HEK293 (cell line): ENCODE measurements around the gene AIFM3.

Source experiments
- CTCF ChIA-PET: fragments of 350-600 bp; formaldehyde crosslinking; extraction: SDS; loops from one replicate; lab custom pipeline; 2021; ENCODE audit warnings: antibody characterized with exemption; lab: Yijun Ruan, JAX
- POLR2A ChIA-PET: fragments of 300-600 bp; formaldehyde crosslinking; extraction: SDS; loops from one replicate; lab custom pipeline; 2020; ENCODE audit warnings: antibody characterized with exemption, inconsistent platforms; lab: Yijun Ruan, JAX
- H3K27ac ChIP-seq: fragments of 200-500 bp; sonication (Bioruptor generic); 2 replicates; pipeline ENCODE4 v1.5.1; 2014; ENCODE audit warnings: low read depth, low read length, control low read depth, inconsistent platforms; ENCODE audit errors: extremely low read depth
- H3K36me3 ChIP-seq, 2 experiments: fragments of 200-500 bp in 1 of 2; sonication (Bioruptor generic) in 1 of 2; 1 replicate in 1 of 2; 2 replicates in 1 of 2; pipeline ENCODE4 v1.5.1; 2014 to 2017; ENCODE audit warnings: inconsistent platforms in 2 of 2, low read length in 2 of 2; ENCODE audit not compliant: control insufficient read depth in 2 of 2, insufficient read depth in 1 of 2
- H3K4me1 ChIP-seq: fragments of 200-500 bp; sonication (Bioruptor generic); 2 replicates; pipeline ENCODE4 v1.5.1; 2014; ENCODE audit warnings: mild to moderate bottlenecking, low read length, inconsistent platforms; ENCODE audit not compliant: control insufficient read depth, insufficient read depth
- H3K4me3 ChIP-seq: 2 replicates; pipeline ENCODE4 v1.5.1; 2011; ENCODE audit warnings: low read depth, mild to moderate bottlenecking, control low read depth, low read length, moderate library complexity
- H3K9me3 ChIP-seq: fragments of 200-500 bp; sonication (Bioruptor generic); 2 replicates; pipeline ENCODE4 v1.5.1; 2014; ENCODE audit warnings: low read depth, low read length, inconsistent platforms; ENCODE audit not compliant: control insufficient read depth, insufficient read depth
- BCL11B ChIP-seq: fragments of 450-650 bp; formaldehyde crosslinking; IDR thresholded peaks from 2 replicates; pipeline ENCODE4 v1.5.1; 2016; ENCODE audit warnings: low read depth, missing biosample characterization, missing genetic modification characterization
- EGR2 ChIP-seq: fragments of 450-650 bp; formaldehyde crosslinking; IDR thresholded peaks from 2 replicates; pipeline ENCODE4 v1.5.1; 2016; ENCODE audit warnings: low read depth, missing biosample characterization, missing genetic modification characterization
- FEZF1 ChIP-seq: fragments of 450-650 bp; formaldehyde crosslinking; IDR thresholded peaks from 2 replicates; pipeline ENCODE4 v1.5.1; 2016; ENCODE audit warnings: missing biosample characterization, missing genetic modification characterization
- KLF8 ChIP-seq: fragments of 450-650 bp; formaldehyde crosslinking; IDR thresholded peaks from 2 replicates; pipeline ENCODE4 v1.5.1; 2016; ENCODE audit warnings: missing biosample characterization, missing genetic modification characterization
- OSR2 ChIP-seq: fragments of 450-650 bp; formaldehyde crosslinking; IDR thresholded peaks from 2 replicates; pipeline ENCODE4 v1.5.1; 2016; ENCODE audit warnings: missing biosample characterization, missing genetic modification characterization
- PRDM1 ChIP-seq: fragments of 450-650 bp; formaldehyde crosslinking; IDR thresholded peaks from 2 replicates; pipeline ENCODE4; 2016; ENCODE audit warnings: missing biosample characterization, missing genetic modification characterization
- SETDB1 ChIP-seq: IDR thresholded peaks from one replicate; pipeline ENCODE4 v1.6.1; 2017; ENCODE audit warnings: mild to moderate bottlenecking, low read length, moderate library complexity, mixed read lengths; ENCODE audit not compliant: insufficient read length
- ZFHX2 ChIP-seq: fragments of 450-650 bp; formaldehyde crosslinking; conservative IDR thresholded peaks from 2 replicates; pipeline ENCODE4 v1.5.1; 2016; ENCODE audit warnings: missing biosample characterization, missing genetic modification characterization
- ZIC2 ChIP-seq: fragments of 450-650 bp; formaldehyde crosslinking; IDR thresholded peaks from 2 replicates; pipeline ENCODE4 v1.5.1; 2016; ENCODE audit warnings: missing biosample characterization, missing genetic modification characterization
- ZNF10 ChIP-seq: fragments of 450-650 bp; formaldehyde crosslinking; IDR thresholded peaks from 2 replicates; pipeline ENCODE4 v1.5.1; 2017; ENCODE audit warnings: missing biosample characterization, missing genetic modification characterization
- ZNF114 ChIP-seq: fragments of 450-650 bp; formaldehyde crosslinking; IDR thresholded peaks from 2 replicates; pipeline ENCODE4 v1.5.0; 2017; ENCODE audit warnings: missing biosample characterization, missing genetic modification characterization
- ZNF211 ChIP-seq: fragments of 450-650 bp; formaldehyde crosslinking; IDR thresholded peaks from 2 replicates; pipeline ENCODE4 v1.5.1; 2016; ENCODE audit warnings: low read depth, missing biosample characterization, missing genetic modification characterization
- ZNF239 ChIP-seq: fragments of 450-650 bp; formaldehyde crosslinking; IDR thresholded peaks from 2 replicates; pipeline ENCODE4 v1.5.1; 2016; ENCODE audit warnings: missing biosample characterization, missing genetic modification characterization
- ZNF266 ChIP-seq: fragments of 450-650 bp; formaldehyde crosslinking; IDR thresholded peaks from 2 replicates; pipeline ENCODE4 v1.5.1; 2016; ENCODE audit warnings: missing biosample characterization, missing genetic modification characterization, low read depth
- ZNF311 ChIP-seq: fragments of 450-650 bp; formaldehyde crosslinking; IDR thresholded peaks from 2 replicates; pipeline ENCODE4 v1.5.1; 2017; ENCODE audit warnings: missing biosample characterization, missing genetic modification characterization, borderline replicate concordance
- ZNF416 ChIP-seq: fragments of 450-650 bp; formaldehyde crosslinking; IDR thresholded peaks from 2 replicates; pipeline ENCODE4 v1.5.1; 2016; ENCODE audit warnings: missing biosample characterization, missing genetic modification characterization
- ZNF548 ChIP-seq: fragments of 450-650 bp; formaldehyde crosslinking; IDR thresholded peaks from 2 replicates; pipeline ENCODE4 v1.5.1; 2016; ENCODE audit warnings: missing biosample characterization, missing genetic modification characterization
- ZNF555 ChIP-seq: fragments of 450-650 bp; formaldehyde crosslinking; conservative IDR thresholded peaks from 2 replicates; pipeline ENCODE4 v1.5.1; 2017; ENCODE audit warnings: missing biosample characterization, mild to moderate bottlenecking, missing genetic modification characterization, inconsistent platforms
- ZNF624 ChIP-seq: fragments of 450-650 bp; formaldehyde crosslinking; IDR thresholded peaks from 2 replicates; pipeline ENCODE4 v1.5.1; 2017; ENCODE audit warnings: missing biosample characterization, missing genetic modification characterization
- TF ChIP-seq, protein P1 (sequence below): fragments of 450-650 bp; formaldehyde crosslinking; IDR thresholded peaks from 2 replicates; pipeline ENCODE4 v1.5.1; 2016; ENCODE audit warnings: missing biosample characterization, missing genetic modification characterization, low read depth

The AIFM3 gene

DNA sequence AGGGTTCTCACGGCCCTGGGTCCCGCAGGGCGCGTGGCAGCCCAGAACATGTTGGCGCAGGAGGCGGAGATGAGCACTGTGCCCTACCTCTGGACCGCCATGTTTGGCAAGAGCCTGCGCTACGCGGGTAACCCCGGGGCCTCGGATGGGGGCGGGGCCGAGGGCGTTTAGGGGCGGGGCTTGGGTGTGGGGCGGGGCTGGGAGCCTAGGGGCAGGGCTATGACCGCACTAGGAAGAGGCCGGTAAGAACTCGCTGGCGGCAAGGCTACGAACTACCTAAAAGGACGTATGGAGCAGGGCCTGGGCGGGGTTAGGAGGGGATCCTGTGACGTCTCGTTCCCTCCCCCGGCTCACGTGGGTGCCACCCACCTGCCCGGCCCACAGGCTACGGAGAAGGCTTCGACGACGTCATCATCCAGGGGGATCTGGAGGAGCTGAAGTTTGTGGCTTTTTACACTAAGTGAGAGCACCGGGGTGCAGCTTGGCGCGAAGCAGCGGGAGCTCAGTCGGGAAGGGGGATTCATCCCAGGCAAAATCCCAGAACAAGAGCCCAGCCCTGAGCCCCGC lies 12.3 kb downstream of the AIFM3 start:
- TF ChIP-seq, protein P1, sequence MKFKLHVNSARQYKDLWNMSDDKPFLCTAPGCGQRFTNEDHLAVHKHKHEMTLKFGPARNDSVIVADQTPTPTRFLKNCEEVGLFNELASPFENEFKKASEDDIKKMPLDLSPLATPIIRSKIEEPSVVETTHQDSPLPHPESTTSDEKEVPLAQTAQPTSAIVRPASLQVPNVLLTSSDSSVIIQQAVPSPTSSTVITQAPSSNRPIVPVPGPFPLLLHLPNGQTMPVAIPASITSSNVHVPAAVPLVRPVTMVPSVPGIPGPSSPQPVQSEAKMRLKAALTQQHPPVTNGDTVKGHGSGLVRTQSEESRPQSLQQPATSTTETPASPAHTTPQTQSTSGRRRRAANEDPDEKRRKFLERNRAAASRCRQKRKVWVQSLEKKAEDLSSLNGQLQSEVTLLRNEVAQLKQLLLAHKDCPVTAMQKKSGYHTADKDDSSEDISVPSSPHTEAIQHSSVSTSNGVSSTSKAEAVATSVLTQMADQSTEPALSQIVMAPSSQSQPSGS (tag by site-specific recombination) = peak; percentile 90
- TF ChIP-seq ZIC2 (peak; percentile 58), ZFHX2 (tag by site-specific recombination) (peak; percentile 72), KLF8 (tag by site-specific recombination) (peak; percentile 28; the same call in 1 of the 2 replicates), EGR2 (tag by site-specific recombination) (peak; percentile 48; the same call in 1 of the 2 replicates), ZNF10 (tag by site-specific recombination) (no peak), PRDM1 (tag by site-specific recombination) (no peak)
- Histone ChIP-seq H3K9me3 (no peaks in the 10 kb centered on the region), H3K27ac (no peak overlapping the region), H3K4me1 (no peaks in the 10 kb centered on the region), H3K4me3 (no peak overlapping the region), H3K36me3 (peaks cover 0 to 12% of the 10 kb centered on the region in 2 experiments; a peak in 1 of 3 replicates)
- CTCF ChIA-PET = no interaction called here
- POLR2A ChIA-PET = interaction anchor here (0.5 to 3.7 kb wide), 3 partner anchors 8 to 23 kb away, joined by 3 to 80 read pairs (median 4); partner anchors contain the start of gene THAP7

GRCh38 chr22:20979940-20980453 lies 12.9 kb downstream of the AIFM3 start:
- no peak overlapping the region for H3K4me3 ChIP-seq
- H3K9me3 ChIP-seq = no peaks in the 10 kb centered on the region
- no peak for TF ChIP-seq ZNF239 (tag by site-specific recombination)
- no peak for TF ChIP-seq ZNF555
- TF ChIP-seq ZNF114 (tag by site-specific recombination) = no peak
- TF ChIP-seq ZNF10 (tag by site-specific recombination) = no peak
- TF ChIP-seq ZNF211 (tag by site-specific recombination) = no peak
- TF ChIP-seq ZNF548 (tag by site-specific recombination) = no peak
- no peak for TF ChIP-seq ZNF624
- TF ChIP-seq EGR2 (tag by site-specific recombination) = peak; percentile 91
- no peak for TF ChIP-seq SETDB1
- no peak for TF ChIP-seq FEZF1 (tag by site-specific recombination)
- no peak for TF ChIP-seq OSR2 (tag by site-specific recombination)
- peak; percentile 46; the same call in 1 of the 2 replicates for TF ChIP-seq BCL11B (tag by site-specific recombination)
- TF ChIP-seq ZNF311 (tag by site-specific recombination) = no peak
- no peak for TF ChIP-seq ZNF416 (tag by site-specific recombination)
- peak; percentile 81 for TF ChIP-seq ZFHX2 (tag by site-specific recombination)
- TF ChIP-seq ZNF266 (tag by site-specific recombination) = no peak
- H3K4me1 ChIP-seq = no peaks in the 10 kb centered on the region
- POLR2A ChIA-PET = interaction anchor here (0.8 to 3.7 kb wide), 2 partner anchors 8 to 21 kb away, joined by 3 to 80 read pairs; partner anchors contain the start of gene THAP7
- H3K27ac ChIP-seq = no peak overlapping the region
- peaks cover 0 to 15% of the 10 kb centered on the region in 2 experiments; a peak in 1 of 3 replicates for H3K36me3 ChIP-seq
- CTCF ChIA-PET = interaction anchor here (0.6 kb wide), 1 partner anchor 70 kb away, joined by 5 read pairs; no protein-coding TSS in a partner anchor

DNA sequence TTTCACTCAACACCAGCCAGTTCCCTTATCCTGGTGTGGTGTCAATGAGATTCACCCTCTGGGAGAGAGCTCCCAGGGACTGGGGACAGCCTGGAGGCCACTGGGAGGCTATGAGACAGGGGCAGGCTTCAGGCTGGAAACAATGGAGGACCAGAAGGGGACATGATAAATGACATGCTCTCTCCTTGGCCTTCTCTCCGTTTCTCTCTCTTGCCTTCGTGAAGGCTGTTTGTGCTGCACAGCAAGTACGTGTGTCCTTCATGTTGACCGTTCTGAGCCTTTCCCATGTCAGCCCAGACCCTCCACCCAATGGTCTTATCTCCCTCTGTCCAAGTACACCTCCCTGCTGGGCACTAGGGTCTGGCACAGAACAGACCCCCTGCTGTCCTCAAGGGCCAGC lies 13.5 kb downstream of the AIFM3 start:
- Histone ChIP-seq H3K4me3 (no peak overlapping the region), H3K4me1 (no peaks in the 10 kb centered on the region), H3K36me3 (peaks cover 0 to 19% of the 10 kb centered on the region in 2 experiments; a peak in 1 of 3 replicates), H3K9me3 (no peaks in the 10 kb centered on the region), H3K27ac (no peak overlapping the region)
- CTCF ChIA-PET = interaction anchor here (0.6 to 3.2 kb wide), 2 partner anchors 19 to 70 kb away, joined by 5 to 14 read pairs; no protein-coding TSS in a partner anchor
- POLR2A ChIA-PET = interaction anchor here (0.7 to 3.7 kb wide), 2 partner anchors 20 to 30 kb away, joined by 3 to 80 read pairs; partner anchors contain the start of gene THAP7
- TF ChIP-seq ZNF548 (tag by site-specific recombination) (no peak), ZIC2 (peak; percentile 67)
